ENCODE results near the gene SHMT1. TPM values are rescaled to one million over a fixed set of nuclear protein-coding genes. Genes with fewer than 3 reads are reported as not detected.
"Not testable (repeated sequence)": the region's sequence is repeated elsewhere in the genome, so short reads cannot be mapped to it uniquely, and the experiment has no call there.

Gene SHMT1
- total RNA-seq, 6 experiments from 2014 or later = 7.9 to 18.5 (median 16.2) TPM

DNA sequence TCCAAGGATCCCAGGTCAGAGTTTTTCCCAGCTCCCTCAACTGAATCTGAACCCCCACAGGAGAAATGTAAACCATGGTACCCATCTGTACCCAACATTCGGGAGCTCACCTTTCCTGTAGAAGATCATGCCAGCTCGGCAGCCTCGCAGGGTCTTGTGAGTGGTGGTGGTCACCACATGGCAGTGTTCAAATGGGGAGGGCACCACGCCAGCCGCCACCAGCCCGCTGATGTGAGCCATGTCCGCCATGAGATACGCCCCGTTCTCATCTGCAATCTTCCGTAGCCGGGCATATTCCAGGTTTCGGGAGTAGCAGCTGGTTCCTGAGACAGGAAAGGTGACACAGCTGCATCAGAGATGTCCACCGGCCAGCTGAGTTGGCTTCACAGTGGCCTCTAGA is 23.4 kb downstream of the SHMT1 start:
- no peak for TF ChIP-seq CTCF (IDR thresholded peaks at IDR 0.05)
- H3K27me3 Mint-ChIP-seq (ENCODE audit: insufficient read depth) = no peaks in the 10 kb centered on the region
- DNase-seq = no peak
- no peaks in the 10 kb centered on the region for H3K4me1 Mint-ChIP-seq (ENCODE audit: low read depth)
- no peaks in the 10 kb centered on the region for H3K9me3 Mint-ChIP-seq
- H3K36me3 Mint-ChIP-seq (ENCODE audit: low read depth) = peaks cover 21% of the 10 kb centered on the region
- H3K4me3 Mint-ChIP-seq = no peak overlapping the region
- no peak overlapping the region for H3K27ac Mint-ChIP-seq

DNA sequence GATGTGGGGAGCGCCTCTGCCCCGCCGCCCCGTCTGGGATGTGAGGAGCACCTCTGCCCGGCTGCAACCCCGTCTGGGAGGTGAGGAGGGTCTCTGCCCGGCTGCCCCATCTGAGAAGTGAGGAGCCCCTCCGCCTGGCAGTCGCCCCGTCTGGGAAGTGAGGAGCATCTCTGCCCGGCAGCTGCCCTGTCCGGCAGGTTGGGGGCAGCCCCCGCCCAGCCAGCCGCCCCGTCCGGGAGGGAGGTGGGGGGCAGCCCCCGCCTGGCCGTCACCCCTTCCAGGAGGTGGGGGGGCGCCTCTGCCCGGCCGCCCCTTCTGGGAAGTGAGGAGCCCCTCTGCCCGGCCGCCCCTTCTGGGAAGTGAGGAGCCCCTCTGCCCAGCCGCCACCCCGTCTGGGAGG is 25.2 kb downstream of the SHMT1 start:
- peaks cover 21% of the 10 kb centered on the region for H3K36me3 Mint-ChIP-seq (ENCODE audit: low read depth)
- H3K27ac Mint-ChIP-seq; H3K27me3 Mint-ChIP-seq (ENCODE audit: insufficient read depth); DNase-seq; H3K4me1 Mint-ChIP-seq (ENCODE audit: low read depth); H3K4me3 Mint-ChIP-seq; H3K9me3 Mint-ChIP-seq: not testable (repeated sequence)

DNA sequence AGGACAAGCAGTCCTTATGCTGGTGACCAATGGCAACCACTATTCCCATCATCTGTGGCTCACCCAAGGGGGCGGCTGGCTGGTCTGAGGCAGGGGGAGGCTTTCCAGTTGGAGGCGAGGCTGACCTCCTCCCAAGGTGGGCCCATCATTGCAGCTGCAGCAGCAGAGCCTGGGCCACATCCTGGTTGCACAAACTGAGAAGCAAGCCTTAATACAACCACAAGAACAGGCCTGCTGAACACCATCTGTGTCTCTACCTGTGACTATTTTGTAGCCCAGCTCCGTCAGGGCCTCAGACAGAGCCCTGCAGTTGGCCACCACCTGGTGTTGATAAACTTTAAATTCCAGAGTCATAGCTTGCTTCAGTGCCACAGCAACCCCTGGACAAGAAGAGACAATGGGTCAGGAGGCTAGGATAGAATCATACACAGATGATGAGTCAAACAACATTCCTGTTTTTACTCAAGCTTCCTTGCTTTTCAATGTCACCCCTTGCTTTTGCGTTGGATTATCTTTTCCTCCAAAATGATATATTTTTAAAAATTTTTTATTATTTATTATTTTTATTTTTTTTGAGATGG is 30.4 kb downstream of the SHMT1 start:
- Mint-ChIP-seq H3K36me3 (ENCODE audit: low read depth) (peaks cover 10% of the 10 kb centered on the region; the same call in 1 of the 2 replicates), H3K27me3 (ENCODE audit: insufficient read depth) (peaks cover 3% of the 10 kb centered on the region; the same call in 1 of the 2 replicates), H3K9me3 (no peaks in the 10 kb centered on the region), H3K27ac (peak overlapping the region; percentile 16; the same call in 1 of the 2 replicates), H3K4me3 (no peak overlapping the region), H3K4me1 (ENCODE audit: low read depth) (no peaks in the 10 kb centered on the region)
- no peak for TF ChIP-seq CTCF (IDR thresholded peaks at IDR 0.05)
- peak; percentile 34 for DNase-seq

DNA sequence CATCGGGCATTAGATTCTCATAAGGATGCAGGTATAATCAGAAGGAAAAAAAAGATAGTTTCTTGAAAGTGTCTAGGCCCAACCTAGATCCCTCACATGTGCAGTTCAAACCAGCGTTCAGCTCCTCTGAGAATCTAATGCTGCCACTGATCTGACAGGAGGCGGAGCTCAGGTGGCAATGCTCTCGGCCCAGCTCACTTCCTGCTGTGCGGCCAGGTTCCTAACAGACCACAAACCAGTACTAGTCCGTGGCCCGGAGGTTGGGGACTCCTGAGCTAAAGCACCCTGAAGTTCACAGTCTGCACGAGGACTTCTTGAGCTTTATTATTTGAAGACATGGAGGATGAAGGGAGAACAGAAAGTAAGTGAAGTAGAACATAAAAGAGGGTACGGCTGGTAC is 31.5 kb downstream of the SHMT1 start:
- H3K9me3 Mint-ChIP-seq = no peaks in the 10 kb centered on the region
- no peak for DNase-seq
- peak overlapping the region; percentile 64 for H3K27ac Mint-ChIP-seq
- no peak overlapping the region for H3K4me3 Mint-ChIP-seq
- peaks cover 6% of the 10 kb centered on the region; the same call in 1 of the 2 replicates for H3K36me3 Mint-ChIP-seq (ENCODE audit: low read depth)
- no peaks in the 10 kb centered on the region for H3K4me1 Mint-ChIP-seq (ENCODE audit: low read depth)
- H3K27me3 Mint-ChIP-seq (ENCODE audit: insufficient read depth) = peaks cover 3% of the 10 kb centered on the region; the same call in 1 of the 2 replicates
- TF ChIP-seq CTCF (IDR thresholded peaks at IDR 0.05) = no peak

- Mint-ChIP-seq H3K27ac (no peak overlapping the region), H3K27me3 (ENCODE audit: insufficient read depth) (peaks cover 1% of the 10 kb centered on the region; the same call in 1 of the 2 replicates), H3K4me3 (no peak overlapping the region), H3K9me3 (no peaks in the 10 kb centered on the region), H3K4me1 (ENCODE audit: low read depth) (no peaks in the 10 kb centered on the region), H3K36me3 (ENCODE audit: low read depth) (peaks cover 9% of the 10 kb centered on the region; the same call in 1 of the 2 replicates)
- no peak for DNase-seq
- TF ChIP-seq CTCF (IDR thresholded peaks at IDR 0.05) = no peak
Observed at GRCh38 chr17:18328643-18329204, 34.6 kb downstream of the SHMT1 start.

DNA sequence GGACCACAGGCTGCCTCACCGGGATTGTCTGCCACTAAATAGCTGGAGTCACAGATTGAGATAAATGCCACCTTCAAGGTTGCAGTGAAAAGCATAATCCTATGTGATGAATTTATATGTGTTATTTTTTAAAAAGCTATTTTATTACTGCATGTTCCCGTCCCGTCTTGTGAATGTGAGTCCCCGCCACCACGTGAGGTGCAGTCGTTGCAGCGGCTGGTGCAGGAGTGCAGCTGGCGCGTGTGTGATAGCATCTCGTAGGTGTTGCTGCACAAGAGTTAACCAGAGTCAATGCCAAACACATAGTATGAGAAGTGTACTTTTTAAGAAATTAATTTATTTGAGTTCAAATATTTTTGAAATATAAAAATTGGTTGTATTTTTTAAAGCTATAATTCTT is 35.8 kb downstream of the SHMT1 start:
- no peak for DNase-seq
- Mint-ChIP-seq H3K36me3 (ENCODE audit: low read depth) (peaks cover 9% of the 10 kb centered on the region; the same call in 1 of the 2 replicates), H3K4me1 (ENCODE audit: low read depth) (no peaks in the 10 kb centered on the region), H3K27me3 (ENCODE audit: insufficient read depth) (peaks cover 1% of the 10 kb centered on the region), H3K27ac (no peak overlapping the region), H3K9me3 (no peaks in the 10 kb centered on the region), H3K4me3 (no peak overlapping the region)
- no peak for TF ChIP-seq CTCF (IDR thresholded peaks at IDR 0.05)
